ENCODE data around the gene HOXD3. TPM values are rescaled to one million over a fixed set of nuclear protein-coding genes. Genes with fewer than 3 reads are reported as not detected.

Gene HOXD3
- total and polyA plus RNA-seq, 2 of the 8 experiments (the other 6 are each of a cell fraction or from before 2014, with no cell fraction given), result not detected

GRCh38 chr2:176151442-176152287 lies 5.4 kb upstream of the HOXD3 start, which contains the start of gene HOXD4:
Gene HOXD4, plus strand, starts transcription at chr2:176151550. Its CDS starts 84 bp downstream, at chr2:176151634.
- H2BK12ac ChIP-seq (ENCODE audit: low read depth, low read length), result no peak within 1 kb of the TSS
- H3K4ac ChIP-seq (replicated peaks; ENCODE audit: insufficient read length, low read depth, low read length), result no peak within 1 kb of the TSS
- POLR2A ChIA-PET (ENCODE audit: partially characterized antibody), result interaction anchor here (1.3 kb wide), 1 partner anchor 11 kb away, joined by 3 read pairs; no protein-coding TSS in a partner anchor
- H3K36me3 ChIP-seq (ENCODE audit: control insufficient read depth in 2 of 4, insufficient read depth in 4 of 4, low read length in 3 of 4), result peaks cover 0 to 11% (median 0%) of the 10 kb centered on the region in 4 experiments; a peak in 1 of 8 replicates
- H2AFZ ChIP-seq (ENCODE audit: low read length), result no peak within 1 kb of the TSS
- H3K27me3 ChIP-seq (replicated peaks in 1 of 4; ENCODE audit: control insufficient read depth in 3 of 4, extremely low read depth in 1 of 4, insufficient read depth in 3 of 4, low read length in 3 of 4), result peaks cover 97 to 100% (median 100%) of the 10 kb centered on the region in 4 experiments
- no peak within 1 kb of the TSS for H4K8ac ChIP-seq (ENCODE audit: extremely low read depth, insufficient read depth, low read length)
- no peak within 1 kb of the TSS for H2AK5ac ChIP-seq (ENCODE audit: low read depth, low read length)
- no peak within 1 kb of the TSS for H2BK15ac ChIP-seq (ENCODE audit: low read length)
- no peak within 1 kb of the TSS for H2BK20ac ChIP-seq (ENCODE audit: low read length)
- peak in 1 of 2 experiments; percentile 60 for DNase-seq (ENCODE audit: low read depth in 1 of 2, low spot score in 2 of 2)
- H3K4me3 ChIP-seq (ENCODE audit: extremely low read depth in 1 of 4, insufficient read depth in 2 of 4, low read depth in 3 of 4, low read length in 4 of 4), result peak within 1 kb of the TSS in 1 of 4 experiments; percentile 45; a peak in 2 of 8 replicates
- peaks cover 15 to 45% of the 10 kb centered on the region in 2 experiments for H4K20me1 ChIP-seq (replicated peaks in 1 of 2; ENCODE audit: control insufficient read depth in 1 of 2, insufficient read depth in 2 of 2, low read length in 2 of 2)
- H3K79me1 ChIP-seq (ENCODE audit: low read depth, low read length), result no peaks in the 10 kb centered on the region
- H3K9me3 ChIP-seq (ENCODE audit: insufficient read depth in 2 of 2, low read depth in 1 of 2, low read length in 1 of 2), result no peaks in the 10 kb centered on the region
- H3K14ac ChIP-seq (ENCODE audit: insufficient read length), result no peak within 1 kb of the TSS
- H3K23me2 ChIP-seq (ENCODE audit: low read depth, low read length), result peaks cover 2% of the 10 kb centered on the region; the same call in 1 of the 2 replicates
- H3K18ac ChIP-seq (ENCODE audit: extremely low read depth, low read length), result no peak within 1 kb of the TSS
- no peak within 1 kb of the TSS for H3K9ac ChIP-seq (replicated peaks in 1 of 4; ENCODE audit: extremely low read depth in 1 of 4, low read depth in 3 of 4, low read length in 3 of 4)
- no peak within 1 kb of the TSS for H2BK120ac ChIP-seq (replicated peaks; ENCODE audit: low read depth, low read length)
- H2BK5ac ChIP-seq (ENCODE audit: low read depth, low read length), result no peak within 1 kb of the TSS
- no peaks in the 10 kb centered on the region for H3K79me2 ChIP-seq (ENCODE audit: control insufficient read depth in 1 of 2, insufficient read depth in 2 of 2, low read length in 2 of 2)
- no peak within 1 kb of the TSS for H4K5ac ChIP-seq (ENCODE audit: insufficient read length, low read depth, low read length)
- H3K27ac ChIP-seq (ENCODE audit: low read depth, low read length), result no peak within 1 kb of the TSS
- no peak within 1 kb of the TSS for H4K91ac ChIP-seq (replicated peaks; ENCODE audit: insufficient read length, low read length)
- H3K56ac ChIP-seq (replicated peaks; ENCODE audit: insufficient read length, low read depth, low read length), result no peak within 1 kb of the TSS
- 5% methylated on average over 47 of the region's 55 CpGs; no CpG with 5 or more reads in 1 of the 2 experiments for WGBS, 2 experiments (ENCODE audit: extremely low coverage in 1 of 2, insufficient coverage in 1 of 2, insufficient read length in 1 of 2, insufficient replicate concordance in 2 of 2, low coverage in 1 of 2, low lambda C conversion rate in 2 of 2, missing lambda C conversion rate in 1 of 2)
- H3K4me2 ChIP-seq (ENCODE audit: insufficient read depth in 1 of 2, low read depth in 2 of 2, low read length in 2 of 2), result peak within 1 kb of the TSS; percentile 48 to 59
- CTCF ChIA-PET (ENCODE audit: partially characterized antibody), result interaction anchor here (1.0 to 4.4 kb wide), 9 partner anchors 10 to 303 kb away, joined by 3 to 36 read pairs (median 10); no protein-coding TSS in a partner anchor
- no peak for FAIRE-seq
- H3K23ac ChIP-seq (ENCODE audit: insufficient read length), result no peak within 1 kb of the TSS
- H3K4me1 ChIP-seq (replicated peaks in 1 of 4; ENCODE audit: control insufficient read depth in 3 of 4, insufficient read depth in 4 of 4, low read length in 3 of 4), result peaks cover 0 to 10% (median 2%) of the 10 kb centered on the region in 4 experiments; a peak in 4 of 7 replicates
- no peak for TF ChIP-seq CHD1 (IDR thresholded peaks at IDR 0.05; ENCODE audit: low read depth, low read length)
- TF ChIP-seq ASH2L (IDR thresholded peaks at IDR 0.05; ENCODE audit: low read length), result no peak
- TF ChIP-seq EGR1 (IDR thresholded peaks at IDR 0.05; ENCODE audit: borderline replicate concordance, low read depth, low read length), result no peak
- TF ChIP-seq SIRT6 (IDR thresholded peaks at IDR 0.05; ENCODE audit: low read length), result no peak
- TF ChIP-seq CTBP2 (IDR thresholded peaks at IDR 0.05; ENCODE audit: borderline replicate concordance, insufficient read depth, insufficient read length, low read length), result no peak
- no peak for TF ChIP-seq CREB1 (IDR thresholded peaks at IDR 0.05)
- TF ChIP-seq EZH2 (IDR thresholded peaks at IDR 0.05; ENCODE audit: low read depth, low read length, severe bottlenecking), result peak; percentile 90
- TF ChIP-seq, protein P1, sequence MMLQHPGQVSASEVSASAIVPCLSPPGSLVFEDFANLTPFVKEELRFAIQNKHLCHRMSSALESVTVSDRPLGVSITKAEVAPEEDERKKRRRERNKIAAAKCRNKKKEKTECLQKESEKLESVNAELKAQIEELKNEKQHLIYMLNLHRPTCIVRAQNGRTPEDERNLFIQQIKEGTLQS (IDR thresholded peaks at IDR 0.05; ENCODE audit: insufficient read depth, low read depth, low read length), result no peak
- TF ChIP-seq, protein P2, sequence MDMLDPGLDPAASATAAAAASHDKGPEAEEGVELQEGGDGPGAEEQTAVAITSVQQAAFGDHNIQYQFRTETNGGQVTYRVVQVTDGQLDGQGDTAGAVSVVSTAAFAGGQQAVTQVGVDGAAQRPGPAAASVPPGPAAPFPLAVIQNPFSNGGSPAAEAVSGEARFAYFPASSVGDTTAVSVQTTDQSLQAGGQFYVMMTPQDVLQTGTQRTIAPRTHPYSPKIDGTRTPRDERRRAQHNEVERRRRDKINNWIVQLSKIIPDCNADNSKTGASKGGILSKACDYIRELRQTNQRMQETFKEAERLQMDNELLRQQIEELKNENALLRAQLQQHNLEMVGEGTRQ (IDR thresholded peaks at IDR 0.05; ENCODE audit: low read length), result peak; percentile 74
- TF ChIP-seq CHD2 (IDR thresholded peaks at IDR 0.05; ENCODE audit: low read length), result no peak
